Fibroblast of villous mesenchyme (primary cell): ENCODE results near the gene NOBOX. TPM values are rescaled to one million over a fixed set of nuclear protein-coding genes. Genes with fewer than 3 reads are reported as not detected.

Experiments used
- DNase-seq: peaks from one replicate; pipeline ENCODE4 v3.0.0-alpha.2; 2010; ENCODE audit warnings: low read depth
- H3K4me3 ChIP-seq: 2 replicates; pipeline ENCODE4 v1.5.1; 2011; ENCODE audit warnings: low read depth, mild to moderate bottlenecking, low read length
- total RNA-seq: library from RNA; depleted of rRNA; stranded (reverse); fragments of >200 nt; gene quantifications from 2 replicates; pipeline ENCODE4 v1.2.3, GENCODE V29; 2012
- TF ChIP-seq, protein P1 (sequence below): IDR thresholded peaks from 2 replicates; pipeline ENCODE4 v1.5.1; 2012; ENCODE audit warnings: low read depth, mild to moderate bottlenecking, low read length; ENCODE audit not compliant: insufficient read depth

NOBOX gene
- total RNA-seq, 1 donor: not detected

GRCh38 chr7:144398291-144398690 is 5.2 kb downstream of the NOBOX start:
- no peak for DNase-seq
- TF ChIP-seq, protein P1, sequence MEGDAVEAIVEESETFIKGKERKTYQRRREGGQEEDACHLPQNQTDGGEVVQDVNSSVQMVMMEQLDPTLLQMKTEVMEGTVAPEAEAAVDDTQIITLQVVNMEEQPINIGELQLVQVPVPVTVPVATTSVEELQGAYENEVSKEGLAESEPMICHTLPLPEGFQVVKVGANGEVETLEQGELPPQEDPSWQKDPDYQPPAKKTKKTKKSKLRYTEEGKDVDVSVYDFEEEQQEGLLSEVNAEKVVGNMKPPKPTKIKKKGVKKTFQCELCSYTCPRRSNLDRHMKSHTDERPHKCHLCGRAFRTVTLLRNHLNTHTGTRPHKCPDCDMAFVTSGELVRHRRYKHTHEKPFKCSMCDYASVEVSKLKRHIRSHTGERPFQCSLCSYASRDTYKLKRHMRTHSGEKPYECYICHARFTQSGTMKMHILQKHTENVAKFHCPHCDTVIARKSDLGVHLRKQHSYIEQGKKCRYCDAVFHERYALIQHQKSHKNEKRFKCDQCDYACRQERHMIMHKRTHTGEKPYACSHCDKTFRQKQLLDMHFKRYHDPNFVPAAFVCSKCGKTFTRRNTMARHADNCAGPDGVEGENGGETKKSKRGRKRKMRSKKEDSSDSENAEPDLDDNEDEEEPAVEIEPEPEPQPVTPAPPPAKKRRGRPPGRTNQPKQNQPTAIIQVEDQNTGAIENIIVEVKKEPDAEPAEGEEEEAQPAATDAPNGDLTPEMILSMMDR: no peak
- H3K4me3 ChIP-seq: no peak overlapping the region

DNA sequence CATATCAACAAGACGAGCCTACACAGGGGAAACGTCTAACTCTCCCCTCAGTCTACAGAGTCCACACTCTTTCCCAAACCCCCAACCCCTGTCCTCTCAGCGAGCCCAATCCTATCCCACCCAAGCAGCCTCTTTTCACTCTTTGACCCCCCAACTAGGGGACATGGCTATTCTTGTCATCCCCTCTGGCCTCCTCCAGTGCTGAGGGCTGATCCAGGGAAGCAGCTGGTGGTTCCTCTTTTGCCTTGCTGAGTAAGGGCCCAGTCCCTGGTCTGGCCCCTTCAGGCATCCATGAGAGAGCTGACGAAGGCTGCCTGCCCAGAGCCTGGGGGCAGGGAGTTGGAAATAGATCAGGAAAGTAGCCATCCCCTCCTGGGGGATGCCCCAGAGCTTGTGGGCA is 6.4 kb downstream of the NOBOX start:
- no peak overlapping the region for H3K4me3 ChIP-seq
- TF ChIP-seq, protein P1: no peak
- no peak for DNase-seq

- TF ChIP-seq, protein P1: peak; percentile 74
- DNase-seq: peak; percentile 66
- H3K4me3 ChIP-seq: no peak overlapping the region
These were observed 11.7 kb downstream of the NOBOX start for GRCh38 chr7:144391823-144392255.

GRCh38 chr7:144391014-144391413 is 12.5 kb downstream of the NOBOX start:
- no peak overlapping the region for H3K4me3 ChIP-seq
- no peak for DNase-seq
- TF ChIP-seq, protein P1: no peak

GRCh38 chr7:144390481-144390880 is 13.0 kb downstream of the NOBOX start:
- no peak for DNase-seq
- no peak overlapping the region for H3K4me3 ChIP-seq
- TF ChIP-seq, protein P1: no peak

- H3K4me3 ChIP-seq: no peak overlapping the region
- TF ChIP-seq, protein P1: no peak
- no peak for DNase-seq
These were observed 14.5 kb downstream of the NOBOX start for GRCh38 chr7:144388950-144389349.

DNA sequence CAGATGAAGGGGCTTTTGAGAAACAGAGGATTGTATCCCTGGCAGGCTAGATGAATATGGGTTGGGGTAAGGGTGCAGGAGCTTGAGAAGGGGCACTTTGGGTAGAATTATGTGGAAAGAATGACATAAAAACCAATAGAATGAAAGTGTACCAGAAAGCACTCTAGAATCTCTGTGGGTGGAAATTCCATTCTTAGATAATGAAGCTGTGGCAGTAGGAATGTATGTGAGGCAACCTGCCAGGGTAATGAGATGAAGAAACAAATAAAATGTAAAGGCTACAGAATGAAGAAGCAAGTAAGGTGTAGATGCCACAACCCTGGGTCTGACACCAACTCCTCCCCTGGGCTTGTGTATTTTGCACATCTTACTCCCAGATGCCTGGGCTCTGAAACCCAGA is 16.8 kb downstream of the NOBOX start:
- H3K4me3 ChIP-seq: no peak overlapping the region
- DNase-seq: peak; percentile 11
- TF ChIP-seq, protein P1: no peak
